ENCODE data around the gene AHNAK2. TPM values are rescaled to one million over a fixed set of nuclear protein-coding genes. Genes with fewer than 3 reads are reported as not detected.

The AHNAK2 gene
- total RNA-seq, 1 experiment from 2014 or later: 45.0 TPM

GRCh38 chr14:104968541-104969401 lies 9.4 kb downstream of the AHNAK2 start (continued):
- TF ChIP-seq CBX3 (IDR thresholded peaks at IDR 0.05; ENCODE audit: low read depth): no peak
- no peak for TF ChIP-seq TCF7L2 (IDR thresholded peaks at IDR 0.05; ENCODE audit: borderline replicate concordance, extremely low read depth, insufficient read depth, insufficient read length)
- TF ChIP-seq POLR2A (IDR thresholded peaks at IDR 0.05; ENCODE audit: borderline replicate concordance, extremely low read depth, insufficient read depth, insufficient read length): no peak
- TF ChIP-seq SIN3A (IDR thresholded peaks at IDR 0.05; ENCODE audit: low read depth): no peak

- TF ChIP-seq ZFX (IDR thresholded peaks at IDR 0.05) (no peak), POLR2A (IDR thresholded peaks at IDR 0.05; ENCODE audit: borderline replicate concordance, extremely low read depth, insufficient read depth, insufficient read length) (no peak), ZBTB33 (IDR thresholded peaks at IDR 0.05; ENCODE audit: extremely low read depth, insufficient replicate concordance, low read length) (no peak), TCF7L2 (IDR thresholded peaks at IDR 0.05; ENCODE audit: borderline replicate concordance, extremely low read depth, insufficient read depth, insufficient read length) (no peak), POLR2AphosphoS5 (IDR thresholded peaks at IDR 0.05; ENCODE audit: low read depth, low read length) (no peak; the same call in 1 of the 2 replicates)
- Histone ChIP-seq H3K9me3 (ENCODE audit: control insufficient read depth in 1 of 2, insufficient read depth in 1 of 2, low read depth in 1 of 2, low read length in 2 of 2) (no peaks in the 10 kb centered on the region), H3K36me3 (ENCODE audit: control insufficient read depth in 1 of 2, insufficient read depth in 2 of 2, low read length in 2 of 2) (no peaks in the 10 kb centered on the region; a peak in 1 of 4 replicates), H4K20me1 (ENCODE audit: insufficient read depth) (no peaks in the 10 kb centered on the region), H3K9ac (ENCODE audit: low read length) (peak overlapping the region; percentile 80), H3K9me2 (ENCODE audit: insufficient read depth) (no peaks in the 10 kb centered on the region), H2AFZ (ENCODE audit: low read depth, low read length, poor library complexity, severe bottlenecking) (no peak overlapping the region), H3K27ac (ENCODE audit: low read depth, low read length) (peak overlapping the region; percentile 98), H3K4me2 (ENCODE audit: low read length) (peak overlapping the region; percentile 90), H3K79me2 (ENCODE audit: insufficient read depth, low read length) (no peaks in the 10 kb centered on the region), H3K4me3 (replicated peaks in 1 of 2; ENCODE audit: low read depth in 1 of 2, low read length in 2 of 2) (peak overlapping the region; percentile 42 to 56), H3K27me3 (ENCODE audit: insufficient read depth, low read length) (no peaks in the 10 kb centered on the region), H3K4me1 (ENCODE audit: control insufficient read depth in 1 of 2, insufficient read depth in 2 of 2, low read length in 2 of 2) (peaks cover 55 to 68% of the 10 kb centered on the region in 2 experiments)
- POLR2A ChIA-PET: no interaction called here
- CTCF ChIA-PET: interaction anchor here (1.1 to 1.3 kb wide), 2 partner anchors 68 to 77 kb away, joined by 3 read pairs; no protein-coding TSS in a partner anchor
- intact Hi-C loops (cut with micrococcal nuclease): no loop called here
- ATAC-seq (peak; percentile 29), DNase-seq (ENCODE audit: low read depth, low spot score) (no peak)
- RAD21 ChIA-PET (ENCODE audit: low non-redundant PET in 1 of 2, low total read pairs in 2 of 2, uncharacterized antibody in 2 of 2, unreplicated experiment in 2 of 2): no interaction called here
- BruUV-seq (replicated peaks): no TSS peak
These were observed 10.0 kb downstream of the AHNAK2 start for GRCh38 chr14:104968153-104968527.

Data from HCT116 (cell line).